Keratinocyte (primary cell): ENCODE data around the gene AKAIN1.

Source experiments
- CTCF ChIP-seq, 3 experiments: IDR thresholded peaks in 1 of 3; conservative IDR thresholded peaks in 1 of 3; optimal IDR thresholded peaks in 1 of 3; 2 replicates in 2 of 3; 3 replicates in 1 of 3; pipeline versions ENCODE3 to v1.5.1; 2011; ENCODE audit warnings: low read length in 3 of 3, mild to moderate bottlenecking in 3 of 3, moderate library complexity in 2 of 3, control low read depth in 1 of 3, inconsistent platforms in 1 of 3; ENCODE audit not compliant: insufficient read depth in 2 of 3; ENCODE audit errors: extremely low read depth in 1 of 3
- EZH2 ChIP-seq: IDR thresholded peaks from one replicate; pipeline ENCODE4 v1.6.1; 2012; ENCODE audit warnings: inconsistent platforms, mild to moderate bottlenecking, low read length, moderate library complexity

- TF ChIP-seq CTCF (optimal IDR thresholded peaks at IDR 0.05 in 1 of 3, IDR thresholded peaks at IDR 0.05 in 1 of 3, conservative IDR thresholded peaks at IDR 0.05 in 1 of 3; ENCODE audit: extremely low read depth in 1 of 3, insufficient read depth in 2 of 3, low read length in 3 of 3) = no peak
- no peak for TF ChIP-seq EZH2
Measured at GRCh38 chr18:5207471-5208150, 10.6 kb upstream of the AKAIN1 start.
